C4-2B (cell line): ENCODE data around the gene CNTRL.
"Not testable (repeated sequence)": the region's sequence is repeated elsewhere in the genome, so short reads cannot be mapped to it uniquely, and the experiment has no call there.

Experiments
- H3K27ac ChIP-seq: fragments of 450-650 bp; 2 replicates; pipeline ENCODE4 v1.5.1; 2017
- ZFX ChIP-seq: fragments of 450-650 bp; IDR thresholded peaks from 2 replicates; pipeline ENCODE4 v1.6.1; 2017
- TF ChIP-seq, protein P1 (sequence below): fragments of 450-650 bp; conservative IDR thresholded peaks from 2 replicates; pipeline ENCODE4 v1.5.1; 2017; ENCODE audit warnings: mild to moderate bottlenecking

CNTRL gene

GRCh38 chr9:121171236-121171635 is 96.5 kb downstream of the CNTRL start:
- H3K27ac ChIP-seq, result no peak overlapping the region
- no peak for TF ChIP-seq ZFX
- TF ChIP-seq, protein P1, sequence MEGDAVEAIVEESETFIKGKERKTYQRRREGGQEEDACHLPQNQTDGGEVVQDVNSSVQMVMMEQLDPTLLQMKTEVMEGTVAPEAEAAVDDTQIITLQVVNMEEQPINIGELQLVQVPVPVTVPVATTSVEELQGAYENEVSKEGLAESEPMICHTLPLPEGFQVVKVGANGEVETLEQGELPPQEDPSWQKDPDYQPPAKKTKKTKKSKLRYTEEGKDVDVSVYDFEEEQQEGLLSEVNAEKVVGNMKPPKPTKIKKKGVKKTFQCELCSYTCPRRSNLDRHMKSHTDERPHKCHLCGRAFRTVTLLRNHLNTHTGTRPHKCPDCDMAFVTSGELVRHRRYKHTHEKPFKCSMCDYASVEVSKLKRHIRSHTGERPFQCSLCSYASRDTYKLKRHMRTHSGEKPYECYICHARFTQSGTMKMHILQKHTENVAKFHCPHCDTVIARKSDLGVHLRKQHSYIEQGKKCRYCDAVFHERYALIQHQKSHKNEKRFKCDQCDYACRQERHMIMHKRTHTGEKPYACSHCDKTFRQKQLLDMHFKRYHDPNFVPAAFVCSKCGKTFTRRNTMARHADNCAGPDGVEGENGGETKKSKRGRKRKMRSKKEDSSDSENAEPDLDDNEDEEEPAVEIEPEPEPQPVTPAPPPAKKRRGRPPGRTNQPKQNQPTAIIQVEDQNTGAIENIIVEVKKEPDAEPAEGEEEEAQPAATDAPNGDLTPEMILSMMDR, result no peak

DNA sequence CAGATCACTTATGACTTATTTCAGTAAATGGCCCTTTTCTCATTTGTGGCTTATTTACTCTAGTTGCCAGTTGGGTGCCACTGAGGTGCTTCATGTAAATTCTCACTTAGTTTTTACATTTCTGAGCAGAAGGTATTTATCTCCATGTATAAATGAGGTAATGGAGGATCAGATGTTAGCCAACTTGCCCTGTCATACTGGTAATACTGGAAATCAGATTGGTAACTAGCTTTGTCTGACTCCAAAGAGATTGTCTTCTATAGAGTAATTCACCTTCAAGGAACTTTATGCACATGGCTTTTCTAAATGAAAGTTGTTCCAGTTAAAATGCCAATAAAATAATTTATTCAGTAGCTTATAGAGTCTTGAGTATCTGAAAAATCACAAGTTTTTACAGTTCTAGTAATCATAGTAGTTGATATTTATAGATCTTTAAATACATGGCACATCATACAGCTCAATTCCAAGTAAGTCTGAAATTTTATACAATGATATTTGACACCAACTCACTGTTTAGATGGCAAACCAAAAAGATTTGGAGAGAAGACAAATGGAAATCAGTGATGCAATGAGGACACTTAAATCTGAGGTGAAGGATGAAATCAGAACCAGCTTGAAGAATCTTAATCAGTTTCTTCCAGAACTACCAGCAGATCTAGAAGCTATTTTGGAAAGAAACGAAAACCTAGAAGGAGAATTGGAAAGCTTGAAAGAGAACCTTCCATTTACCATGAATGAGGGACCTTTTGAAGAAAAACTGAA is 98.2 kb downstream of the CNTRL start:
- H3K27ac ChIP-seq, result no peak overlapping the region
- TF ChIP-seq, protein P1, result no peak
- no peak for TF ChIP-seq ZFX

GRCh38 chr9:121173501-121173900 is 98.7 kb downstream of the CNTRL start:
- TF ChIP-seq ZFX, result no peak
- TF ChIP-seq, protein P1, result no peak
- H3K27ac ChIP-seq, result no peak overlapping the region

DNA sequence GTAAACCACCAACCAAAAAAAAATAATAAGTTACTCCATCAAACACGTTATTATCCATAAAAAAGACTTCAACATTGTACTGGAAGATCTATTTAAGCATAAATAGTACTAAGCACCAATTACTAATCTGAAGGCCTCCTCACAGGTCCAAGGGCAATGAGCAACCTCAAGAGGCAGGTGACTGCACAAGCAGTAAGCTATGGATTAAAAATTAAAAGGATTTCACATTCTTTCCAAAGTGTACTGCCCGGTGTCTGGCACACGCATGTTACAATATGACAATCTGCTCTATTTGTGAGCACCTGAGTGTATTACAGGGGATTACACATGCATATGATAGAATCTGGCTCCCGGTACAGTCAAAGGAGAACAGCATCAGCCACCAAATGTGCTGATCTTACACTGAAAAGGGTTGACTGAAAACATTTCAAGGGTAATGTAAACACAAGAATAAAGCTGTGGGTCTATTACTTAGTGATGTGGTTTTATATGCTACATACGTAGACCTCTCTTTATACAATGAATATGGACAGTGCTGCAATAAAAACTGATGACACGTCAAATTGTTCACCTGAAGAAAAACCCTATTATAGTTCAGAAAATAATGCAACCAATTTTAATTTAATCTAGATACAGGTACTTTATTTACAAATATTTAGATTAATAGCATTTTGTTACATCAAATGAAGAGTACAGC is 104.1 kb downstream of the CNTRL start:
- TF ChIP-seq, protein P1, result no peak
- no peak for TF ChIP-seq ZFX

DNA sequence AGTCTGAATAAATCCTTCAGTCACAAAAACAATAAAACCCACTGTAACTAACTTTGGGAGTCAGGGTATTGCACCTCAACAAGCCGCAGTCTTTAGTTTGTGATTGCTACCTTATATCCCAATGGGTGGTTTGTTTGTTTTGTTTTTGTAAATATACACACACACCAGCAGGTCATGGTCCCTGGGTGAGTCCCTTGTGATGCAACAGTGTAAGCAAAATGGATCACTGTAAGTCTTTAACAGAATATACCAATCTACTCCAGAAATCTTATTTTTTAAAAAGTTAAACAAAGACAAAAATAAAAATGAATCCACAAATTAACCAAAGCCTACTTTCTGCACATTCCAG is 104.6 kb downstream of the CNTRL start:
- not testable (repeated sequence) for H3K27ac ChIP-seq

More for the DNA sequence above, 104.1 kb downstream of the CNTRL start:
- no peak overlapping the region for H3K27ac ChIP-seq

DNA sequence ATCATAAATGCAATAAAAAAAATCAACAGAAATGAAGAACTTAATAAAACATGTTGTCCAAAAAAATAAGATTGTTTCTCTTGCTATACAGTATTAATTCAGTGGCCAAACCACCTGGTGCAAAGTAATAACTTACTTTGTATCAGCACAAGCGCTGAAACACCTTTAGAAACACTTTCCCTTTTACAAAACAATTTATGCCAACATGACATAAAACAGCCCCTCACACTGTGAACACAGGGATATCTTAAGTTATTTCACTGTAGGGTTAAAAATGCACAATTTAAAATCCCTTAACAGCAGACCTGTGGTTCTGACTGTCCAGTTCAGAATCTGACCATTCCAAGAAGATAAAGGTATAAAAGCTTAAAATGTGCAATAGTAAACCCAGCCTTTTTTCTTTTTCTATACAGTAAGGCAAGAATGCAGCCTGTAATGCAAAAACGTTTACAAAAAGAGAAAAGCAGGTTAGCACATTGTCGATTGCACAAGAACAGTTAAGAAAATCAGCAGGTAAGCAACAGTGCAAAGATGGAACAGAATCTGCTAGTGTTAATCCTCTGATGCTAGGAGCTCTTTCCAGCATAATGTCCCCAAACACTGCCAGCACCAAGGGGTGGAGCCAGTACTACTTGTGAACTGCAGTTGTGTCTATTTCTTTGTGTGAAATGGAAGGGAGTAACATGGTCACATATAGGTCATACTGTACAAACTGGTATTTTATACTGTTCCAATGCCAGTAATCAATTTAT is 105.4 kb downstream of the CNTRL start:
- H3K27ac ChIP-seq, result no peak overlapping the region
- TF ChIP-seq ZFX, result no peak
- TF ChIP-seq, protein P1, result no peak

GRCh38 chr9:121182101-121182836 is 107.5 kb downstream of the CNTRL start:
- no peak for TF ChIP-seq ZFX
- TF ChIP-seq, protein P1, result no peak
- H3K27ac ChIP-seq, result no peak overlapping the region
